Gastrocnemius medialis (tissue), 4 donors: ENCODE results near the gene CALML3.

ENCODE experiments used
- CTCF ChIP-seq, 5 experiments: fragments of 450-650 bp in 3 of 5; fragments of 200-600 bp in 2 of 5; sonication (generic) in 2 of 5; IDR thresholded peaks in 4 of 5; conservative IDR thresholded peaks in 1 of 5; 1 replicate in 4 of 5; 2 replicates in 1 of 5; pipeline ENCODE4 v1.5.1; 2016 to 2019; ENCODE audit warnings: antibody characterized with exemption in 5 of 5, mild to moderate bottlenecking in 3 of 5, moderate library complexity in 3 of 5
- POLR2A ChIP-seq, 2 donors: fragments of 450-650 bp; IDR thresholded peaks; one replicate each; pipeline ENCODE4 v1.6.1; 2017; ENCODE audit warnings: antibody characterized with exemption in 2 of 2, mild to moderate bottlenecking in 2 of 2, moderate library complexity in 2 of 2

GRCh38 chr10:5500162-5500670 lies 24.5 kb upstream of the CALML3 start:
- no peak for TF ChIP-seq CTCF (IDR thresholded peaks at IDR 0.05 in 4 of 5, conservative IDR thresholded peaks at IDR 0.05 in 1 of 5)
- TF ChIP-seq POLR2A (IDR thresholded peaks at IDR 0.05), result no peak
